ENCODE measurements around the gene GPD2. TPM values are rescaled to one million over a fixed set of nuclear protein-coding genes. Genes with fewer than 3 reads are reported as not detected.

The GPD2 gene
- polyA plus RNA-seq, 1 donor (not counting 4 experiments of a cell fraction or from before 2014, with no cell fraction given), result 27.6 TPM

DNA sequence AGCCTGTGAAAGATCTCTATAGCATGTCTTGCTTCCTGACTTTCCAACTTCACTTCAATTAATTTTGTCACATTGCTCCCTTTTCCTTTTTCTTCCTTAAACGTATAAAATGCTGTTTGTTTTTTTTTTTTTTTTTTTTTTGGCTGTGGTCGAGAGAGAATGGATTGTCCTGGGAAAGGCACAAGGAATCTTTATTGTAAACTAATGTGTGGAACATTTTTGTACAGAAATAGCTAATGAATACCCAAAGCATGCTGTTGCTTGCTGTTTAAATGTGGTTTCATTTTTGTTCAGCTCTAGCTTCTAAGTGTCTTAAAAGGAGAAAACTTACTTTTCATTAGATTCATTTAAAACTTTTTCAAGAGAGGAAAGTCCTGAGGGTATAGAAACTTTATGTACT is 105.5 kb downstream of the GPD2 start:
- Histone ChIP-seq H3K27me3 (ENCODE audit: control insufficient read depth, extremely low read depth, insufficient read depth, low read length) (no peaks in the 10 kb centered on the region), H4K20me1 (ENCODE audit: control insufficient read depth, extremely low read depth, insufficient read depth, low read length) (no peaks in the 10 kb centered on the region), H3K4me3 (ENCODE audit: control insufficient read depth in 2 of 3, extremely low read depth in 1 of 3, insufficient read depth in 2 of 3, low read depth in 1 of 3, low read length in 3 of 3) (no peak overlapping the region), H3K27ac (ENCODE audit: control insufficient read depth, insufficient read depth, low read length) (no peak overlapping the region), H3K36me3 (ENCODE audit: control insufficient read depth in 2 of 2, extremely low read depth in 1 of 2, insufficient read depth in 2 of 2, low read length in 2 of 2) (no peaks in the 10 kb centered on the region), H3K79me2 (ENCODE audit: control insufficient read depth, insufficient read depth, low read length) (no peaks in the 10 kb centered on the region), H3K9ac (ENCODE audit: control insufficient read depth, extremely low read depth, insufficient read depth, low read length) (no peak overlapping the region), H3K4me2 (ENCODE audit: control insufficient read depth, extremely low read depth, insufficient read depth, low read depth, low read length) (no peak overlapping the region), H3K9me1 (ENCODE audit: control insufficient read depth, extremely low read depth, insufficient read depth, low read length) (no peaks in the 10 kb centered on the region), H3K4me1 (ENCODE audit: control insufficient read depth, extremely low read depth, insufficient read depth, low read length) (peaks cover 9% of the 10 kb centered on the region), H3K9me3 (ENCODE audit: control insufficient read depth, low read depth, low read length) (no peaks in the 10 kb centered on the region), H2AFZ (ENCODE audit: control insufficient read depth, low read length) (no peak overlapping the region)
- DNase-seq (ENCODE audit: low read depth, low spot score) (no peak), FAIRE-seq (no peak)
- TF ChIP-seq, protein P1, sequence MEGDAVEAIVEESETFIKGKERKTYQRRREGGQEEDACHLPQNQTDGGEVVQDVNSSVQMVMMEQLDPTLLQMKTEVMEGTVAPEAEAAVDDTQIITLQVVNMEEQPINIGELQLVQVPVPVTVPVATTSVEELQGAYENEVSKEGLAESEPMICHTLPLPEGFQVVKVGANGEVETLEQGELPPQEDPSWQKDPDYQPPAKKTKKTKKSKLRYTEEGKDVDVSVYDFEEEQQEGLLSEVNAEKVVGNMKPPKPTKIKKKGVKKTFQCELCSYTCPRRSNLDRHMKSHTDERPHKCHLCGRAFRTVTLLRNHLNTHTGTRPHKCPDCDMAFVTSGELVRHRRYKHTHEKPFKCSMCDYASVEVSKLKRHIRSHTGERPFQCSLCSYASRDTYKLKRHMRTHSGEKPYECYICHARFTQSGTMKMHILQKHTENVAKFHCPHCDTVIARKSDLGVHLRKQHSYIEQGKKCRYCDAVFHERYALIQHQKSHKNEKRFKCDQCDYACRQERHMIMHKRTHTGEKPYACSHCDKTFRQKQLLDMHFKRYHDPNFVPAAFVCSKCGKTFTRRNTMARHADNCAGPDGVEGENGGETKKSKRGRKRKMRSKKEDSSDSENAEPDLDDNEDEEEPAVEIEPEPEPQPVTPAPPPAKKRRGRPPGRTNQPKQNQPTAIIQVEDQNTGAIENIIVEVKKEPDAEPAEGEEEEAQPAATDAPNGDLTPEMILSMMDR (optimal IDR thresholded peaks at IDR 0.05 in 1 of 3, IDR thresholded peaks at IDR 0.05 in 1 of 3, conservative IDR thresholded peaks at IDR 0.05 in 1 of 3; ENCODE audit: extremely low read depth in 1 of 3, insufficient read depth in 2 of 3, low read length in 3 of 3), result no peak
- no peak for TF ChIP-seq EZH2 (IDR thresholded peaks at IDR 0.05; ENCODE audit: low read length)
- dilution Hi-C loops (cut with MboI; ENCODE audit: extremely low pct_ligation_motif_present, low sequenced_read_pairs), result no loop called here

GRCh38 chr2:156548413-156548812 is 112.2 kb downstream of the GPD2 start:
- Histone ChIP-seq H3K4me3 (ENCODE audit: control insufficient read depth in 2 of 3, extremely low read depth in 1 of 3, insufficient read depth in 2 of 3, low read depth in 1 of 3, low read length in 3 of 3) (no peak overlapping the region), H3K9ac (ENCODE audit: control insufficient read depth, extremely low read depth, insufficient read depth, low read length) (no peak overlapping the region), H4K20me1 (ENCODE audit: control insufficient read depth, extremely low read depth, insufficient read depth, low read length) (no peaks in the 10 kb centered on the region), H3K79me2 (ENCODE audit: control insufficient read depth, insufficient read depth, low read length) (no peaks in the 10 kb centered on the region), H3K27ac (ENCODE audit: control insufficient read depth, insufficient read depth, low read length) (no peak overlapping the region), H3K36me3 (ENCODE audit: control insufficient read depth in 2 of 2, extremely low read depth in 1 of 2, insufficient read depth in 2 of 2, low read length in 2 of 2) (peaks cover 0 to 1% of the 10 kb centered on the region in 2 experiments), H2AFZ (ENCODE audit: control insufficient read depth, low read length) (no peak overlapping the region), H3K4me1 (ENCODE audit: control insufficient read depth, extremely low read depth, insufficient read depth, low read length) (no peaks in the 10 kb centered on the region), H3K9me1 (ENCODE audit: control insufficient read depth, extremely low read depth, insufficient read depth, low read length) (no peaks in the 10 kb centered on the region), H3K9me3 (ENCODE audit: control insufficient read depth, low read depth, low read length) (no peaks in the 10 kb centered on the region), H3K4me2 (ENCODE audit: control insufficient read depth, extremely low read depth, insufficient read depth, low read depth, low read length) (no peak overlapping the region), H3K27me3 (ENCODE audit: control insufficient read depth, extremely low read depth, insufficient read depth, low read length) (no peaks in the 10 kb centered on the region)
- TF ChIP-seq EZH2 (IDR thresholded peaks at IDR 0.05; ENCODE audit: low read length), result no peak
- TF ChIP-seq, protein P1 (optimal IDR thresholded peaks at IDR 0.05 in 1 of 3, IDR thresholded peaks at IDR 0.05 in 1 of 3, conservative IDR thresholded peaks at IDR 0.05 in 1 of 3; ENCODE audit: extremely low read depth in 1 of 3, insufficient read depth in 2 of 3, low read length in 3 of 3), result no peak
- FAIRE-seq (no peak), DNase-seq (ENCODE audit: low read depth, low spot score) (no peak)
- dilution Hi-C loops (cut with MboI; ENCODE audit: extremely low pct_ligation_motif_present, low sequenced_read_pairs), result no loop called here

Data from keratinocyte (primary cell).